ENCODE data around the gene PARVB. TPM values are rescaled to one million over a fixed set of nuclear protein-coding genes. Genes with fewer than 3 reads are reported as not detected.

PARVB gene
- total RNA-seq, 4 donors from 2014 or later, result 3.3 to 20.8 (median 11.7) TPM

GRCh38 chr22:44215287-44215686 is 191.2 kb downstream of the PARVB start:
- H3K4me1 ChIP-seq, result peaks cover 0 to 14% (median 13%) of the 10 kb centered on the region in 3 donors
- intact Hi-C loops (cut with DNase I), result no loop called here
- H3K27ac ChIP-seq, result no peak overlapping the region
- no peak for DNase-seq
- 91 to 93% methylated on average over 4 of the region's 4 CpGs for WGBS, 2 donors
- TF ChIP-seq POLR2A (IDR thresholded peaks at IDR 0.05), result no peak
- TF ChIP-seq CTCF (IDR thresholded peaks at IDR 0.05), result no peak
- no peak overlapping the region for H3K4me3 ChIP-seq
- H3K9me3 ChIP-seq, result peaks cover 0 to 12% (median 0%) of the 10 kb centered on the region in 3 donors
- peaks cover 0 to 73% (median 0%) of the 10 kb centered on the region in 4 donors for H3K27me3 ChIP-seq
- H3K36me3 ChIP-seq, result no peaks in the 10 kb centered on the region

- peaks cover 0 to 77% (median 0%) of the 10 kb centered on the region in 4 donors for H3K27me3 ChIP-seq
- H3K4me3 ChIP-seq, result no peak overlapping the region
- DNase-seq, result no peak
- H3K27ac ChIP-seq, result no peak overlapping the region
- H3K4me1 ChIP-seq, result peaks cover 0 to 4% (median 4%) of the 10 kb centered on the region in 3 donors
- intact Hi-C loops (cut with DNase I), result no loop called here
- 80 to 87% methylated on average over 7 of the region's 7 CpGs for WGBS, 2 donors
- H3K9me3 ChIP-seq, result peaks cover 0 to 18% (median 0%) of the 10 kb centered on the region in 3 donors
- TF ChIP-seq POLR2A (IDR thresholded peaks at IDR 0.05), result no peak
- no peak for TF ChIP-seq CTCF (IDR thresholded peaks at IDR 0.05)
- no peaks in the 10 kb centered on the region for H3K36me3 ChIP-seq
These were observed 193.2 kb downstream of the PARVB start for GRCh38 chr22:44217346-44217745.

GRCh38 chr22:44218071-44218470 is 194.0 kb downstream of the PARVB start:
- peaks cover 0 to 18% (median 0%) of the 10 kb centered on the region in 3 donors for H3K9me3 ChIP-seq
- intact Hi-C loops (cut with DNase I), result no loop called here
- no peak overlapping the region for H3K27ac ChIP-seq
- peaks cover 0 to 71% (median 0%) of the 10 kb centered on the region in 4 donors for H3K27me3 ChIP-seq
- no peaks in the 10 kb centered on the region for H3K4me1 ChIP-seq
- TF ChIP-seq CTCF (IDR thresholded peaks at IDR 0.05) (no peak), POLR2A (IDR thresholded peaks at IDR 0.05) (no peak)
- WGBS, 2 donors, result 85 to 88% methylated on average over 3 to 4 of the region's 6 CpGs
- no peak for DNase-seq
- no peak overlapping the region for H3K4me3 ChIP-seq
- H3K36me3 ChIP-seq, result no peaks in the 10 kb centered on the region

- peaks cover 0 to 67% (median 0%) of the 10 kb centered on the region in 4 donors for H3K27me3 ChIP-seq
- WGBS, 2 donors, result 59 to 89% methylated on average over 6 to 8 of the region's 21 CpGs
- TF ChIP-seq CTCF (IDR thresholded peaks at IDR 0.05) (no peak), POLR2A (IDR thresholded peaks at IDR 0.05) (no peak)
- H3K27ac ChIP-seq, result no peak overlapping the region
- intact Hi-C loops (cut with DNase I), result no loop called here
- no peak for DNase-seq
- H3K4me3 ChIP-seq, result no peak overlapping the region
- H3K36me3 ChIP-seq, result no peaks in the 10 kb centered on the region
- H3K4me1 ChIP-seq, result peaks cover 0 to 6% (median 0%) of the 10 kb centered on the region in 3 donors
- H3K9me3 ChIP-seq, result peaks cover 0 to 18% (median 0%) of the 10 kb centered on the region in 3 donors
These were observed 195.2 kb downstream of the PARVB start for GRCh38 chr22:44219101-44219870.

Measured in esophagus squamous epithelium (tissue), 5 donors.